ENCODE results near the gene GPR37. TPM values are rescaled to one million over a fixed set of nuclear protein-coding genes. Genes with fewer than 3 reads are reported as not detected.

GPR37 gene
- total RNA-seq, 4 donors from 2014 or later = 0.31 to 3.2 (median 0.81) TPM

GRCh38 chr7:124698964-124699363, 66.6 kb downstream of the GPR37 start:
- no peak for DNase-seq (ENCODE audit: low spot score)
- TF ChIP-seq, protein P1, sequence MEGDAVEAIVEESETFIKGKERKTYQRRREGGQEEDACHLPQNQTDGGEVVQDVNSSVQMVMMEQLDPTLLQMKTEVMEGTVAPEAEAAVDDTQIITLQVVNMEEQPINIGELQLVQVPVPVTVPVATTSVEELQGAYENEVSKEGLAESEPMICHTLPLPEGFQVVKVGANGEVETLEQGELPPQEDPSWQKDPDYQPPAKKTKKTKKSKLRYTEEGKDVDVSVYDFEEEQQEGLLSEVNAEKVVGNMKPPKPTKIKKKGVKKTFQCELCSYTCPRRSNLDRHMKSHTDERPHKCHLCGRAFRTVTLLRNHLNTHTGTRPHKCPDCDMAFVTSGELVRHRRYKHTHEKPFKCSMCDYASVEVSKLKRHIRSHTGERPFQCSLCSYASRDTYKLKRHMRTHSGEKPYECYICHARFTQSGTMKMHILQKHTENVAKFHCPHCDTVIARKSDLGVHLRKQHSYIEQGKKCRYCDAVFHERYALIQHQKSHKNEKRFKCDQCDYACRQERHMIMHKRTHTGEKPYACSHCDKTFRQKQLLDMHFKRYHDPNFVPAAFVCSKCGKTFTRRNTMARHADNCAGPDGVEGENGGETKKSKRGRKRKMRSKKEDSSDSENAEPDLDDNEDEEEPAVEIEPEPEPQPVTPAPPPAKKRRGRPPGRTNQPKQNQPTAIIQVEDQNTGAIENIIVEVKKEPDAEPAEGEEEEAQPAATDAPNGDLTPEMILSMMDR (IDR thresholded peaks at IDR 0.05) = no peak
- ATAC-seq (ENCODE audit: low FRiP score) = no peak

DNA sequence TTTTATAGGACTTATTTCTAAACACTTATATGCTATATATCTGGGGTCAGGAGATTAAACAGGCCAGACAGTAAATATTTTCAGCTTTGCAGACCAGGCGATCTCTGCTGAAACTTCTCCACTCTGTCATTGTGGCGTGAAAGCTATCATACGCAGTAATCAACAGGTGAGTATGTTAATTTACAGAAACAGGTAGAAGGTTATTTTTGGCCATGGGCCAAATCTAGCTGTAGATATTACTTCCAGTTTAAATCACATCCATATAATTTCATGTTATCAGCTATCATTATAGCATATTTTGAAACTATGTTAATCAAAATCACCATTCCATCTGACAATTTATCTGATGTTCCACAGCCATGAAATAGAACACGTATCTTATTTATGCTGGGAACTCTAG, 67.8 kb downstream of the GPR37 start:
- DNase-seq (ENCODE audit: low spot score) = no peak
- TF ChIP-seq, protein P1 (IDR thresholded peaks at IDR 0.05) = no peak
- ATAC-seq (ENCODE audit: low FRiP score) = no peak

Other genes starting within 250 kb of the GPR37 start
- gene POT1, start 164.0 kb upstream of the GPR37 start, total RNA-seq = 10 to 100 TPM in 3 of 4 donors, 1 to 10 TPM in 1; 9.4 to 30.9 (median 16.5) TPM

Measured in omental fat pad (tissue), 4 donors.